ENCODE data around the gene MMP24OS. TPM values are rescaled to one million over a fixed set of nuclear protein-coding genes. Genes with fewer than 3 reads are reported as not detected.

Gene MMP24OS
- polyA plus RNA-seq, 3 donors: 9.5 to 43.9 (median 9.6) TPM

- Mint-ChIP-seq H3K36me3 (peaks cover 11 to 17% of the 10 kb centered on the region in 2 donors), H3K27ac (no peak overlapping the region), H3K4me3 (no peak overlapping the region), H3K4me1 (peaks cover 25% of the 10 kb centered on the region), H3K27me3 (ENCODE audit: low read depth in 3 of 3) (peaks cover 0 to 4% (median 0%) of the 10 kb centered on the region in 3 donors), H3K9me3 (peaks cover 0 to 6% (median 3%) of the 10 kb centered on the region in 7 donors)
- Histone ChIP-seq H4K20me1 (ENCODE audit: insufficient read depth, low read length) (no peaks in the 10 kb centered on the region), H3K9ac (ENCODE audit: insufficient read depth, low read length, poor library complexity, severe bottlenecking) (no peak overlapping the region), H3K4me3 (replicated peaks in 1 of 3; ENCODE audit: low read depth in 2 of 3, low read length in 3 of 3) (no peak overlapping the region), H3K9me3 (replicated peaks in 1 of 2; ENCODE audit: control insufficient read depth in 1 of 2, insufficient read depth in 1 of 2, low read length in 2 of 2) (no peaks in the 10 kb centered on the region), H3K27ac (ENCODE audit: low read depth in 1 of 2, low read length in 2 of 2) (no peak overlapping the region), H3K27me3 (ENCODE audit: control insufficient read depth in 2 of 2, insufficient read depth in 2 of 2, low read length in 2 of 2) (no peaks in the 10 kb centered on the region), H3K4me1 (ENCODE audit: control insufficient read depth in 1 of 2, insufficient read depth in 2 of 2, low read length in 2 of 2) (peaks cover 13 to 19% of the 10 kb centered on the region in 2 donors), H2AFZ (ENCODE audit: insufficient read depth, low read depth, low read length, poor library complexity, severe bottlenecking) (no peak overlapping the region), H3K4me2 (replicated peaks; ENCODE audit: extremely low read depth, low read length, poor library complexity, severe bottlenecking) (no peak overlapping the region), H3K36me3 (replicated peaks in 1 of 2; ENCODE audit: control insufficient read depth in 1 of 2, insufficient read depth in 2 of 2, low read length in 2 of 2) (peaks cover 0 to 3% of the 10 kb centered on the region in 2 donors), H3K79me2 (ENCODE audit: insufficient read depth, low read length) (no peaks in the 10 kb centered on the region)
- intact Hi-C loops (cut with micrococcal nuclease): no loop called here
- DNase-seq: no peak
- 100% methylated on average over 1 of the region's 2 CpGs for WGBS (ENCODE audit: insufficient coverage)
- TF ChIP-seq CTCF (IDR thresholded peaks at IDR 0.05): no peak
Measured at GRCh38 chr20:35240811-35241293, 37.1 kb downstream of the MMP24OS start.

GRCh38 chr20:35240083-35240810, 37.7 kb downstream of the MMP24OS start:
- peaks cover 13 to 19% of the 10 kb centered on the region in 2 donors for H3K4me1 ChIP-seq (ENCODE audit: control insufficient read depth in 1 of 2, insufficient read depth in 2 of 2, low read length in 2 of 2)
- no peak overlapping the region for H3K9ac ChIP-seq (ENCODE audit: insufficient read depth, low read length, poor library complexity, severe bottlenecking)
- no peaks in the 10 kb centered on the region for H3K79me2 ChIP-seq (ENCODE audit: insufficient read depth, low read length)
- H3K4me3 ChIP-seq (replicated peaks in 1 of 3; ENCODE audit: low read depth in 2 of 3, low read length in 3 of 3): no peak overlapping the region
- no peak for DNase-seq
- H3K36me3 ChIP-seq (replicated peaks in 1 of 2; ENCODE audit: control insufficient read depth in 1 of 2, insufficient read depth in 2 of 2, low read length in 2 of 2): peaks cover 0 to 5% of the 10 kb centered on the region in 2 donors
- TF ChIP-seq CTCF (IDR thresholded peaks at IDR 0.05): no peak
- H2AFZ ChIP-seq (ENCODE audit: insufficient read depth, low read depth, low read length, poor library complexity, severe bottlenecking): no peak overlapping the region
- Mint-ChIP-seq H3K9me3 (peaks cover 0 to 6% (median 3%) of the 10 kb centered on the region in 7 donors), H3K4me1 (peaks cover 25% of the 10 kb centered on the region), H3K27me3 (ENCODE audit: low read depth in 3 of 3) (peaks cover 0 to 4% (median 0%) of the 10 kb centered on the region in 3 donors), H3K36me3 (peaks cover 14 to 20% of the 10 kb centered on the region in 2 donors), H3K27ac (no peak overlapping the region), H3K4me3 (no peak overlapping the region)
- no peak overlapping the region for H3K4me2 ChIP-seq (replicated peaks; ENCODE audit: extremely low read depth, low read length, poor library complexity, severe bottlenecking)
- no peaks in the 10 kb centered on the region for H3K9me3 ChIP-seq (replicated peaks in 1 of 2; ENCODE audit: control insufficient read depth in 1 of 2, insufficient read depth in 1 of 2, low read length in 2 of 2)
- intact Hi-C loops (cut with micrococcal nuclease): no loop called here
- no peaks in the 10 kb centered on the region for H3K27me3 ChIP-seq (ENCODE audit: control insufficient read depth in 2 of 2, insufficient read depth in 2 of 2, low read length in 2 of 2)
- H3K27ac ChIP-seq (ENCODE audit: low read depth in 1 of 2, low read length in 2 of 2): no peak overlapping the region
- H4K20me1 ChIP-seq (ENCODE audit: insufficient read depth, low read length): no peaks in the 10 kb centered on the region
- 95% methylated on average over 4 of the region's 5 CpGs for WGBS (ENCODE audit: insufficient coverage)
